Uterine smooth muscle cell (primary cell): ENCODE measurements around the gene KCTD15. TPM values are rescaled to one million over a fixed set of nuclear protein-coding genes. Genes with fewer than 3 reads are reported as not detected.

Source experiments
- total RNA-seq: library from RNA; depleted of rRNA; stranded (reverse); fragments of >200 nt; gene quantifications from 2 replicates; pipeline ENCODE4 v1.2.3, GENCODE V29; 2014

KCTD15 gene, protein sequence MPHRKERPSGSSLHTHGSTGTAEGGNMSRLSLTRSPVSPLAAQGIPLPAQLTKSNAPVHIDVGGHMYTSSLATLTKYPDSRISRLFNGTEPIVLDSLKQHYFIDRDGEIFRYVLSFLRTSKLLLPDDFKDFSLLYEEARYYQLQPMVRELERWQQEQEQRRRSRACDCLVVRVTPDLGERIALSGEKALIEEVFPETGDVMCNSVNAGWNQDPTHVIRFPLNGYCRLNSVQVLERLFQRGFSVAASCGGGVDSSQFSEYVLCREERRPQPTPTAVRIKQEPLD
- total RNA-seq: 6.8 and 30.2 TPM in 2 replicates

DNA sequence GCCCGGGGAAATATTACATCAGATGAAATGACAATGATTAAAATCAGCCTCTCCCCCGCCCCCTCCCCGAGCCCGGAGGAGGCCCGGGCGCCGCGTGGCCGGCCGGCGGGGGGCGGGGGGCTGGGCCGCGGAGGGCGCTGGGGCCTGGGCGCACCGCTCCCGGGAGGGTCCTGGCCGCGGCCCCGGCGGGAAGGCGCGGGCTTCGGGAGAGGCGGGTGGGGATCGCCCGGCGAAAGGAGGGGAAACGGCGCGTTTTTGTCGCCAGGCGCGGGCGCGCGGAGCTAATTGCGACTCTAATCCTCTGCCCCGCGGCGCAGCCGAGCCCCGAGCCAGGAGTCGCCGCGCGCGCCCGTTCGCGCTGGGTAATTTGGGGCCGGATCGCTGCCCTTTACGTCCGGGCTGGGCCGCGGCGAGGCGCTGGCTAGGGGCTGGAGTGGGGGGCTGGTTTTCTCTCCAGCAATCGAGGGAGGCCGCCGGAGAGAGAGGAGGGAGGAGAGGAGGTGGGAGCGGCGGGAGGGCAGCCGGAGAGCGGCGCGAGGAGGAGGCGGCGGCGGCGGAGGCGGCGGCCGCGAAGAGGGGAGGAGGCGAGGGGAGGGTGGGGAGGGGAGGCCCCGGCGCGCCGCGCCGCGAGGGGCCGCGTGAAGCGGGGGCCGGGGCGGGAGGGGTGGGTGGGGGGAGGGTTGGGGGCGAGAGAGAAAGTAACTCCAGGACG is at the start of gene KCTD15:
Gene KCTD15, plus strand, starts transcription at position 707 of the 712 bp plus-strand sequence. CDS start 3,585 bp downstream, outside the sequence.

Other genes starting within 250 kb of the KCTD15 start
- gene CHST8, start 174.9 kb upstream of the KCTD15 start, total RNA-seq: not detected in 2 replicates